NCI-H128 (cell line): ENCODE data around the gene PPP1R17.

Source experiments
- DNase-seq: peaks from one replicate; lab custom pipeline; 2025; ENCODE audit not compliant: unreplicated experiment; lab: John Stamatoyannopoulos, UW

Gene PPP1R17

DNA sequence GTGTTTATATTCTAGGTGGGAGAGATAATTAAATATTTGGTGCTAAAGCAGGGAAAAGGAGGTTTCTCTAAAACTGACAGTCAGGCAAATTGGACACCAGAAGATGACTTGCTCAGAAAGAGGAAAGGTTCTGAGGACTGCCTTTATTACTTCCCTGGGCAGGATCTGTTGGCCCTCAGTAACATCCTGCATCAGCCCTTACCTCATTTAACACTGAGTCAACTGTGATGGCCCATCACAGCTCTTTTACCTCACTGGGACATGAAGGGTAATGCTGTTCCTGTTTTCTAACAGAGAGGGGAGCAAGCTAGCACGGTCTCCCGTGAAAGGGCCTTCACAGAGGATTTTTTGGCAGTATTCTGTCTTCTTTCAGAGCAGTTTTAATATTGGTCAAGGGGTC is 12.0 kb downstream of the PPP1R17 start:
- no peak for DNase-seq

DNA sequence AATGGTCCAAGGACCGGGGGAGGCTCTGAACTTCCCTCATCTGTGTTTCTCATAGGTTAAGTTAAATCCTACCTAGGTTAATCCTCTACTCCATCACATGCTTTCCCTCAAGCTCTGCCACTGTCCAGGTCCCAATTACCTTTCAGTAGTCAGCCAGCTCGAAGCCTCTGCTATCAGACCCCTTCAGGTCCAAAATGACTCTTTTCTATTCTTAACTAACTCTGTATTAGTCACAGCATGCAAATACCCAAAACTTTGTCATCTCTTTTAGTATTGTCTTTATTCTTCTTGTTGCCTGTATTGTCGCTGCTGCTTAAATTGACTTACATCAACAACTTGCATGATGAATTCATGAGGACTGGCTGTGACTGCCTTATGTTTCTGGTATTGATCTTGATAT is 15.3 kb downstream of the PPP1R17 start:
- DNase-seq = no peak

- DNase-seq = no peak
Observed at GRCh38 chr7:31705377-31705776, 18.4 kb downstream of the PPP1R17 start.

- DNase-seq = no peak
Observed at GRCh38 chr7:31707089-31707488, 20.1 kb downstream of the PPP1R17 start.

DNA sequence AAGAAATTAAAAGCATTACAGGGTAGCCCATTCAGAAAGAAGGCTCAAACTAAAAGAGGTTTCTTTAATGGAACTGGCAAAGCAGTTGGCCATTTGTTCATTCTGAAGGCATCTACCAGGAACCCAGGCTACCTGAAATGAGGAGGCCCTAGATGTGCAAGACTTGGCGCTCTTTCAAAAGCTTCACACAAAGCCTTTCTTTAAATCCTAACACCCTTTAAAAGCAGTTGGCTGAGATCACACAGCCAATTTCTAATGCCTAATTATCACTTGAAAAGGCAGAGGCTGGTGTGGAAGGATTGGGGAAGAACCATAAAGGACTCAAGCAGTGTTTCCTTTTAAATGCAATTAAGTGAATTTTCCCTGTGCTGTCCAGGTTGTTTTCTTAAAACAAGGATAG is 23.2 kb downstream of the PPP1R17 start:
- DNase-seq = no peak

GRCh38 chr7:31716355-31716754 is 29.3 kb downstream of the PPP1R17 start:
- no peak for DNase-seq

GRCh38 chr7:31720366-31720765 is 33.4 kb downstream of the PPP1R17 start:
- no peak for DNase-seq

GRCh38 chr7:31724696-31725095 is 37.7 kb downstream of the PPP1R17 start:
- DNase-seq = no peak

- no peak for DNase-seq
Observed at GRCh38 chr7:31729195-31729804, 42.3 kb downstream of the PPP1R17 start.

DNA sequence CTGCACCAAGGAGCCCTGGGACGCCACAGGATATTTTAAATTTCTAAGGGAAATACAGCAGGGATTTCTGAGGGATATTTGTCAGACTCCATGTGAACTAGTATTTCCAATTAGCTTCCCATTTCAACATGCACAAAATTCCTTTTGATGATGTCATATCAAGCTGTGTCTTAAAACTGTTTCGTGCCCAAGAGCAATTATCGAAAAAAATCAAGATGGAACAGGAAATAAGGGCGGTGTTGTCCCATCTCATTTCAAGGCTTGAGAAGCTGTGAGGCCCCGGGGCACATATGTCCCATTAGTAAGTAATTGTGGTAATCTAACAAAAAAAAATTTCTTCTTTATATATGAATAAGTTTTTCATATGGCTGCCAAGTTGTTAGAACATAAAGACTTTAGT is 47.4 kb downstream of the PPP1R17 start:
- DNase-seq = no peak

DNA sequence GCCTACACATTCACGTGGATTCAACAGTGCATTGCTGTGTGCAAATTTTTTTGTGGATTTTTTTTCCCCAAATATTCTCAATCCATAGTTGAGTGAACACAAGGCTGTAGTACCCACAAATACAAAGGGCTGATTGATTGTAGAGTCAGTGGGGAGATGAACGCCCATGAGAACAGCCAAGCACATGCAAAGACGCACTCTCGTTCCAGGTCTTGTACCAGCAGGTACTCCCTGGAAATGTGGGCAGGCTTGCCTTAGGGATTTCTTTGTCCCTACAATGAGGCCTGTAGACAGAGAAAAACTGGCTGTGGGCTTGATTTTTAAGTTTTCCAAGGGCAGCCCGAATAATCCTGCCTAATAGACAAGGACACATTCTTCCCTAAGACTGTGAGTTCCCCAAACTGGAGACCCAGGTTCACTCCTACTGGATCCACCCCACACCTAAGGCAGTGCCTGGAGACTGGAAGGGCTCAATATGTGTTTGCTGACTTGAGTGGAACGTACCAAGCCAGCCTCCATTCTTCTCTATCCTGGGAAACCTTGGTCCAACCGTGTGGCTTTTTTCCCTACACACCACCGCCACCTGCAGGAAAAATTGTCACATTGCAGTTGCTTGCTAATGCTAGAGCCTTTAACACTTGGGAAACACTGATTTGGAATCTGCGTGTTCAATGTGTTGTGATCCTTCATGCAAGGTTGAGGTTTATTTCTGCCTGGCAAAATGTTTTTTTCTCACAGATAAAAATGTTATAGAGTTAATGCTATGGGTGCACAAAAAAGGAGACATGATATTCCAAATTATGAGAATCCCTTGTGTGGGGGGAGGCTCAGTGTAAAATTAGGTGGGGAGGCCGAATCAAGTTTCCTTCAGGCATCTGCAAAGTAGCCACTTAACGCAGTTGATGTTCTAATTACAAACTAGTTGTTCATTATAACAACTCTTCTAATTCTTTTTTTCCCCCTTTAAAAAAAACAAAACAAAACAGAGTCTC is 49.3 kb downstream of the PPP1R17 start:
- DNase-seq = peak; percentile 71

GRCh38 chr7:31741852-31742251 is 54.8 kb downstream of the PPP1R17 start:
- no peak for DNase-seq

DNA sequence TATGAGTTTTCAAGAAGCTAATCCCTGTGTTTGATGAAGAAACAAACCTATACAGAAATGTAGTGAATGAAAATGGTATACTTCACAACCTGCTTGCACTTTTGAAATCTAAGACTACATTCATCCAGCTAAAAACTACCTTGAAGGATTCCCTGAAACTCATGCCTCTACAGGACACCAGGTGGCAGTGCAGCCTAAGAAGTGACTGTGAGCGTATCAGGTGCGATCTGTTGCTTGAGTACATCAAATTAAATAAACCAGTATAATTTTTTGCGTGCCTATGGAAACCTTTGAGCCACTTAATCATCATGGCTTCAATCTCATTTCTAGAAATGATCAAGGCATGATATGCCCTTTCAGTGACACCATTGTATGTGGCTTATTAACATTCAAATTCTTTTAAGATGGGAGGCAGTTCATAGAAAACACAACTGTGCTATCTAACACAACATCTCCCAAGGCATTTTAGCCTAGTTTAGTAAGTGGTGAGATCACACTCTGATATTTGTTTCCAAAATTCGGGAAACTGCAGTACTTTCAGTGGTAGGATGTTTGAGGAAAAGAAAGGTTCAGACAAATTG is 57.4 kb downstream of the PPP1R17 start:
- peak; percentile 28 for DNase-seq

DNA sequence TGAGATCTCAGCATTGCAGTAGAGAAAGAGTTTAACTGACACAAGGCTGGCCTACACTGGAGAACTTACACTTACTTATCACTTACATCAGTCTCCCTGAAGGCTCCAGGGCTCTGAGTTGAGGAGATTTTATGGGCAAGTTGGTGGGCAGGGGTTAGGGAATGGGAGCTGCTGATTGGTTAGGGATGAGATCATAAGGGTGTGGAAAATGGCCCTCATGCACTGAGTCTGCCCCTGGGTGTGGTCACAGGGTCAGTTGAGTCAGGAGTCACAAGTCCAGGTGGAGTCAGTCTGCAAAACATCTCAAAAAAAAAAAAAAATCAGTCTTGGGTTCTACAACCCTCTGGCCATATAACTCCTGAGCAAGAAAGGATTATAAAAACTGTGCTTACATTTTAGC is 60.5 kb downstream of the PPP1R17 start:
- DNase-seq = no peak

GRCh38 chr7:31748084-31748483 is 61.1 kb downstream of the PPP1R17 start:
- DNase-seq = no peak

GRCh38 chr7:31751726-31752125 is 64.7 kb downstream of the PPP1R17 start:
- no peak for DNase-seq
